IMR-90 (cell line): ENCODE results near the gene OPRL1. TPM values are rescaled to one million over a fixed set of nuclear protein-coding genes. Genes with fewer than 3 reads are reported as not detected.

Experiments
- ATAC-seq: fragments of 200-7000 bp; cut with Tn5 transposase; 2 replicates; pipeline ENCODE4 v1.9.1; 2020; ENCODE audit warnings: low read depth, mild to moderate bottlenecking, moderate library complexity
- BruUV-seq: library from RNA; stranded (reverse); fragments of 400-500 nt; replicated peaks from 2 replicates; lab custom pipeline; 2021; lab: Mats Ljungman, UMichigan
- CTCF ChIA-PET: fragments of 300-600 bp; formaldehyde crosslinking; extraction: SDS; loops from one replicate; lab custom pipeline; 2021; ENCODE audit warnings: antibody characterized with exemption; lab: Yijun Ruan, JAX
- POLR2A ChIA-PET: fragments of 300-600 bp; sonication (Branson Sonifier 250); formaldehyde crosslinking; loops from one replicate; lab custom pipeline; 2022; ENCODE audit warnings: antibody characterized with exemption; ENCODE audit not compliant: unreplicated experiment; lab: Charles Lee
- DNase-seq: peaks from one replicate; pipeline ENCODE4 v3.0.0; 2013
- H2AFZ ChIP-seq: replicated peaks from 2 replicates; pipeline ENCODE3; 2013; ENCODE audit warnings: low read length, mild to moderate bottlenecking; ENCODE audit not compliant: poor library complexity
- H2AK5ac ChIP-seq: 2 replicates; pipeline ENCODE4 v1.6.1; 2013; ENCODE audit warnings: low read depth, low read length, inconsistent platforms
- H2AK9ac ChIP-seq: replicated peaks from 2 replicates; pipeline ENCODE3; 2013; ENCODE audit warnings: mild to moderate bottlenecking, low read depth, low read length, moderate library complexity; ENCODE audit not compliant: poor library complexity
- H2BK120ac ChIP-seq: 2 replicates; pipeline ENCODE4 v1.6.1; 2013; ENCODE audit warnings: low read depth, low read length, inconsistent platforms
- H2BK15ac ChIP-seq: 3 replicates; pipeline ENCODE4 v1.6.1; 2013; ENCODE audit warnings: low read depth, low read length, inconsistent platforms
- H2BK20ac ChIP-seq: 2 replicates; pipeline ENCODE4 v1.6.1; 2013; ENCODE audit warnings: low read depth, mild to moderate bottlenecking, inconsistent platforms, low read length, moderate library complexity
- H2BK5ac ChIP-seq: 2 replicates; pipeline ENCODE4 v1.6.1; 2013; ENCODE audit warnings: mild to moderate bottlenecking, low read depth, low read length, inconsistent platforms; ENCODE audit not compliant: poor library complexity, severe bottlenecking
- H3K14ac ChIP-seq: replicated peaks from 2 replicates; pipeline ENCODE4 v1.6.1; 2013; ENCODE audit warnings: low read depth, low read length, inconsistent platforms
- H3K18ac ChIP-seq: 2 replicates; pipeline ENCODE4 v1.6.1; 2013; ENCODE audit warnings: low read depth, low read length, control low read depth
- H3K23ac ChIP-seq: 2 replicates; pipeline ENCODE4 v1.6.1; 2013; ENCODE audit warnings: low read depth, low read length, inconsistent platforms
- H3K27ac ChIP-seq: 2 replicates; pipeline ENCODE4 v1.5.1; 2013; ENCODE audit warnings: mild to moderate bottlenecking, control low read depth, low read length; ENCODE audit not compliant: insufficient read depth
- H3K27me3 ChIP-seq: 2 replicates; pipeline ENCODE4 v1.6.1; 2013; ENCODE audit warnings: low read length; ENCODE audit not compliant: control insufficient read depth, insufficient read depth
- H3K36me3 ChIP-seq: 2 replicates; pipeline ENCODE4 v1.6.1; 2013; ENCODE audit warnings: low read length, mixed read lengths; ENCODE audit not compliant: control insufficient read depth, insufficient read depth
- H3K4ac ChIP-seq: 2 replicates; pipeline ENCODE4 v1.6.1; 2013; ENCODE audit warnings: low read depth, low read length, inconsistent platforms
- H3K4me1 ChIP-seq: 2 replicates; pipeline ENCODE4 v1.6.1; 2013; ENCODE audit warnings: low read length, mixed read lengths; ENCODE audit not compliant: control insufficient read depth, insufficient read depth
- H3K4me2 ChIP-seq: 2 replicates; pipeline ENCODE4 v1.6.1; 2013; ENCODE audit warnings: low read depth, mild to moderate bottlenecking, control low read depth, low read length, moderate library complexity
- H3K4me3 ChIP-seq: 2 replicates; pipeline ENCODE4 v1.5.1; 2013; ENCODE audit warnings: low read depth, mild to moderate bottlenecking, control low read depth, low read length, moderate library complexity; ENCODE audit not compliant: insufficient read depth
- H3K56ac ChIP-seq: 2 replicates; pipeline ENCODE4 v1.6.1; 2013; ENCODE audit warnings: low read length, inconsistent platforms; ENCODE audit not compliant: insufficient read depth; ENCODE audit errors: extremely low read depth
- H3K79me1 ChIP-seq, 2 experiments: 2 replicates each; pipeline ENCODE4 v1.6.1; 2013; ENCODE audit warnings: low read length in 2 of 2, inconsistent platforms in 1 of 2, low read depth in 1 of 2
- H3K9ac ChIP-seq: 2 replicates; pipeline ENCODE4 v1.6.1; 2013; ENCODE audit warnings: low read depth, low read length, control low read depth
- H3K9me1 ChIP-seq: 2 replicates; pipeline ENCODE4 v1.6.1; 2013; ENCODE audit warnings: low read length, inconsistent platforms; ENCODE audit not compliant: insufficient read depth
- H3K9me3 ChIP-seq: 2 replicates; pipeline ENCODE4 v1.6.1; 2013; ENCODE audit warnings: low read length; ENCODE audit not compliant: control insufficient read depth, insufficient read depth
- H4K20me1 ChIP-seq: 2 replicates; pipeline ENCODE4 v1.6.1; 2013; ENCODE audit warnings: low read length, inconsistent platforms; ENCODE audit not compliant: insufficient read depth
- H4K5ac ChIP-seq: 2 replicates; pipeline ENCODE4 v1.6.1; 2013; ENCODE audit warnings: mild to moderate bottlenecking, low read depth, low read length, control low read depth
- H4K8ac ChIP-seq, 2 experiments: 2 replicates each; pipeline ENCODE4 v1.6.1; 2013; ENCODE audit warnings: low read depth in 2 of 2, low read length in 2 of 2, control low read depth in 1 of 2, inconsistent platforms in 1 of 2
- H4K91ac ChIP-seq: 2 replicates; pipeline ENCODE4 v1.6.1; 2013; ENCODE audit warnings: low read depth, low read length, inconsistent platforms; ENCODE audit not compliant: insufficient read depth
- FOS ChIP-seq: fragments of 150-350 bp; IDR thresholded peaks from 2 replicates; pipeline ENCODE4 v1.6.1; 2016; ENCODE audit warnings: low read depth, low read length
- MAFK ChIP-seq: IDR thresholded peaks from 2 replicates; pipeline ENCODE4 v1.6.1; 2012; ENCODE audit warnings: low read depth, low read length, improper control_type of control experiment
- POLR2A ChIP-seq: IDR thresholded peaks from 2 replicates; pipeline ENCODE4 v1.6.1; 2012; ENCODE audit warnings: mild to moderate bottlenecking, low read depth, low read length
- RFX5 ChIP-seq: IDR thresholded peaks from 2 replicates; pipeline ENCODE4 v1.8.0; 2012; ENCODE audit warnings: low read depth, mild to moderate bottlenecking, low read length, moderate library complexity
- WGBS, 2 experiments: methylation state at CpG; one replicate each; pipeline versions ENCODE4 v1.1.5 to v1.1.7; 2013; ENCODE audit warnings: missing lambda C conversion rate in 2 of 2; ENCODE audit not compliant: insufficient read length in 1 of 2; ENCODE audit errors: extremely low coverage in 2 of 2; 5-methylcytosine and 5-hydroxymethylcytosine counted together
- dilution Hi-C: fragments of 300-500 bp; cut with HindIII; formaldehyde crosslinking; loops from one replicate; pipeline ENCODE4 v1.14.3; 2018; ENCODE audit warnings: low sequenced_read_pairs; ENCODE audit not compliant: unreplicated experiment
- in situ Hi-C: fragments of 300-500 bp; cut with MboI; formaldehyde crosslinking; loops from 3 replicates; pipeline ENCODE4 v1.14.3; 2019; ENCODE audit warnings: low sequenced_read_pairs, inconsistent platforms, mixed read lengths
- intact Hi-C: fragments of 100-400 bp; cut with micrococcal nuclease; formaldehyde crosslinking; loops from 2 replicates; pipeline ENCODE4 v1.10.0; 2022
- polyA plus RNA-seq, 3 experiments: library from polyadenylated mRNA; depleted of rRNA; stranded (reverse); fragments of >200 nt; gene quantifications; 2 replicates each; pipeline ENCODE4 v1.2.3, GENCODE V29; 2012; ENCODE audit warnings: low replicate concordance in 1 of 3
- total RNA-seq: library from RNA; depleted of rRNA; stranded (reverse); fragments of >200 nt; gene quantifications from 2 replicates; pipeline ENCODE4 v1.2.3, GENCODE V29; 2012
- TF ChIP-seq, protein P1 (sequence below): fragments of 150-350 bp; IDR thresholded peaks from 2 replicates; pipeline ENCODE4 v1.6.1; 2017; ENCODE audit warnings: mild to moderate bottlenecking, antibody characterized with exemption, low read length, low read depth
- TF ChIP-seq, protein P2 (sequence below): fragments of 150-350 bp; IDR thresholded peaks from 2 replicates; pipeline ENCODE4 v1.6.1; 2016; ENCODE audit warnings: low read depth, mild to moderate bottlenecking, low read length, moderate library complexity, borderline replicate concordance

Gene OPRL1
- total and polyA plus RNA-seq, 2 of the 4 experiments (the other 2 are of a cell fraction), result 0.36 to 1.2 TPM

GRCh38 chr20:64084685-64085152 is 4.8 kb downstream of the OPRL1 start:
- BruUV-seq, result no TSS peak
- Histone ChIP-seq H3K56ac (no peak overlapping the region), H3K36me3 (no peaks in the 10 kb centered on the region), H3K27ac (no peak overlapping the region), H3K4ac (no peak overlapping the region), H3K4me1 (peaks cover 6% of the 10 kb centered on the region; the same call in 1 of the 2 replicates), H3K9me1 (no peaks in the 10 kb centered on the region), H2BK15ac (no peak overlapping the region), H3K4me3 (no peak overlapping the region), H3K18ac (no peak overlapping the region), H2BK5ac (no peak overlapping the region), H4K5ac (no peak overlapping the region), H3K27me3 (peaks cover 55% of the 10 kb centered on the region), H2AK5ac (no peak overlapping the region), H3K79me1 (no peaks in the 10 kb centered on the region), H2AFZ (no peak overlapping the region), H3K4me2 (no peak overlapping the region), H4K91ac (no peak overlapping the region), H4K8ac (no peak overlapping the region), H3K23ac (no peak overlapping the region), H3K9ac (no peak overlapping the region), H2AK9ac (no peak overlapping the region), H2BK20ac (no peak overlapping the region), H3K14ac (no peak overlapping the region), H2BK120ac (no peak overlapping the region), H3K9me3 (peaks cover 8% of the 10 kb centered on the region; the same call in 1 of the 2 replicates), H4K20me1 (peaks cover 15% of the 10 kb centered on the region)
- TF ChIP-seq MAFK (no peak), FOS (no peak), RFX5 (no peak), POLR2A (no peak)
- TF ChIP-seq, protein P1, sequence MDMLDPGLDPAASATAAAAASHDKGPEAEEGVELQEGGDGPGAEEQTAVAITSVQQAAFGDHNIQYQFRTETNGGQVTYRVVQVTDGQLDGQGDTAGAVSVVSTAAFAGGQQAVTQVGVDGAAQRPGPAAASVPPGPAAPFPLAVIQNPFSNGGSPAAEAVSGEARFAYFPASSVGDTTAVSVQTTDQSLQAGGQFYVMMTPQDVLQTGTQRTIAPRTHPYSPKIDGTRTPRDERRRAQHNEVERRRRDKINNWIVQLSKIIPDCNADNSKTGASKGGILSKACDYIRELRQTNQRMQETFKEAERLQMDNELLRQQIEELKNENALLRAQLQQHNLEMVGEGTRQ, result no peak
- TF ChIP-seq, protein P2, sequence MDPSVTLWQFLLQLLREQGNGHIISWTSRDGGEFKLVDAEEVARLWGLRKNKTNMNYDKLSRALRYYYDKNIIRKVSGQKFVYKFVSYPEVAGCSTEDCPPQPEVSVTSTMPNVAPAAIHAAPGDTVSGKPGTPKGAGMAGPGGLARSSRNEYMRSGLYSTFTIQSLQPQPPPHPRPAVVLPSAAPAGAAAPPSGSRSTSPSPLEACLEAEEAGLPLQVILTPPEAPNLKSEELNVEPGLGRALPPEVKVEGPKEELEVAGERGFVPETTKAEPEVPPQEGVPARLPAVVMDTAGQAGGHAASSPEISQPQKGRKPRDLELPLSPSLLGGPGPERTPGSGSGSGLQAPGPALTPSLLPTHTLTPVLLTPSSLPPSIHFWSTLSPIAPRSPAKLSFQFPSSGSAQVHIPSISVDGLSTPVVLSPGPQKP, result no peak
- no peak for DNase-seq
- in situ Hi-C loops, result no loop called here
- WGBS, 2 experiments, result 0% methylated on average over 1 of the region's 23 CpGs; no CpG with 5 or more reads in 1 of the 2 experiments
- dilution Hi-C loops, result no loop called here
- CTCF ChIA-PET, result interaction anchor here (1.3 kb wide), 1 partner anchor 27 kb away, joined by 4 read pairs; no protein-coding TSS in a partner anchor
- no peak for ATAC-seq
- intact Hi-C loops, result no loop called here
- POLR2A ChIA-PET, result no interaction called here
